Measurements from ENCODE around the gene NTN5. TPM values are rescaled to one million over a fixed set of nuclear protein-coding genes. Genes with fewer than 3 reads are reported as not detected.

NTN5 gene
- total RNA-seq, 1 experiment from 2014 or later: not detected

DNA sequence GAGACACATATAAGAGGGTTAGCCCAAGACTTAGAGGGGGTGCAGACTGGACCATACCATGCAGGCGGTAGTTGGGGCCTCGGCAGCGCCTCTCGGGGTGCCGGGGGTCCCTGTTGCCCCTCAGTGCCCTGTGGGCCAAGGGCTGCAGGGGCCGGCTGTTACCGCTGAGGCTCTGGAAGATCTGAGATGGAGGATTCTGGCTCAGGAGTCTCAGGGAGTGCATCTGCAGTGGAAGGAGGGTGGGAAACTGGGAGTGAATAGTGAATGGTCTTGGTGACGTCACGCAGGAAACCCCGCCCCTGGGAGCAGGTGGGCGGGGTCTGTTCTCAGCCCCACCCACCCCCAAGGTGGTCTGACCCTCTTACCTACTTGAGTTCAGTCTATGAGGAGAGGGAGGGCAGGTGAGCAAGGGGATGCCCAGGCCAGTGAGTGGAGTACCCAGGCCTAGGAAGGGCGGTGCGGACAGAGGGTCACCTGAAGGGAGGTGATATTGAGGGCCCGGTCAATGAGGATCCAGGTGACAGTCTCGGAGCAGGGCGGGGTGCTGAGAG is 33.9 kb downstream of the NTN5 start:
- H3K9me3 Mint-ChIP-seq (ENCODE audit: unreplicated experiment): no peaks in the 10 kb centered on the region
- BruUV-seq (replicated peaks): no TSS peak
- DNase-seq (ENCODE audit: unreplicated experiment): no peak
- ChIA-PET CTCF (no interaction called here), POLR2A (interaction anchor here (0.6 kb wide), 1 partner anchor 169 kb away, joined by 4 read pairs; no protein-coding TSS in a partner anchor)
- H3K4me3 Mint-ChIP-seq (ENCODE audit: unreplicated experiment): no peak overlapping the region
- intact Hi-C loops (cut with micrococcal nuclease): no loop called here
- H3K27ac Mint-ChIP-seq (ENCODE audit: low read depth, unreplicated experiment): peak overlapping the region; percentile 99
- TF ChIP-seq, protein P1, sequence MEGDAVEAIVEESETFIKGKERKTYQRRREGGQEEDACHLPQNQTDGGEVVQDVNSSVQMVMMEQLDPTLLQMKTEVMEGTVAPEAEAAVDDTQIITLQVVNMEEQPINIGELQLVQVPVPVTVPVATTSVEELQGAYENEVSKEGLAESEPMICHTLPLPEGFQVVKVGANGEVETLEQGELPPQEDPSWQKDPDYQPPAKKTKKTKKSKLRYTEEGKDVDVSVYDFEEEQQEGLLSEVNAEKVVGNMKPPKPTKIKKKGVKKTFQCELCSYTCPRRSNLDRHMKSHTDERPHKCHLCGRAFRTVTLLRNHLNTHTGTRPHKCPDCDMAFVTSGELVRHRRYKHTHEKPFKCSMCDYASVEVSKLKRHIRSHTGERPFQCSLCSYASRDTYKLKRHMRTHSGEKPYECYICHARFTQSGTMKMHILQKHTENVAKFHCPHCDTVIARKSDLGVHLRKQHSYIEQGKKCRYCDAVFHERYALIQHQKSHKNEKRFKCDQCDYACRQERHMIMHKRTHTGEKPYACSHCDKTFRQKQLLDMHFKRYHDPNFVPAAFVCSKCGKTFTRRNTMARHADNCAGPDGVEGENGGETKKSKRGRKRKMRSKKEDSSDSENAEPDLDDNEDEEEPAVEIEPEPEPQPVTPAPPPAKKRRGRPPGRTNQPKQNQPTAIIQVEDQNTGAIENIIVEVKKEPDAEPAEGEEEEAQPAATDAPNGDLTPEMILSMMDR (IDR thresholded peaks at IDR 0.05; ENCODE audit: unreplicated experiment): no peak
- peaks cover 10% of the 10 kb centered on the region for H3K27me3 Mint-ChIP-seq (ENCODE audit: insufficient read depth, unreplicated experiment)
- peaks cover 15% of the 10 kb centered on the region for H3K4me1 Mint-ChIP-seq (ENCODE audit: insufficient read depth, unreplicated experiment)
- H3K36me3 Mint-ChIP-seq (ENCODE audit: insufficient read depth, unreplicated experiment): peaks cover 7% of the 10 kb centered on the region

DNA sequence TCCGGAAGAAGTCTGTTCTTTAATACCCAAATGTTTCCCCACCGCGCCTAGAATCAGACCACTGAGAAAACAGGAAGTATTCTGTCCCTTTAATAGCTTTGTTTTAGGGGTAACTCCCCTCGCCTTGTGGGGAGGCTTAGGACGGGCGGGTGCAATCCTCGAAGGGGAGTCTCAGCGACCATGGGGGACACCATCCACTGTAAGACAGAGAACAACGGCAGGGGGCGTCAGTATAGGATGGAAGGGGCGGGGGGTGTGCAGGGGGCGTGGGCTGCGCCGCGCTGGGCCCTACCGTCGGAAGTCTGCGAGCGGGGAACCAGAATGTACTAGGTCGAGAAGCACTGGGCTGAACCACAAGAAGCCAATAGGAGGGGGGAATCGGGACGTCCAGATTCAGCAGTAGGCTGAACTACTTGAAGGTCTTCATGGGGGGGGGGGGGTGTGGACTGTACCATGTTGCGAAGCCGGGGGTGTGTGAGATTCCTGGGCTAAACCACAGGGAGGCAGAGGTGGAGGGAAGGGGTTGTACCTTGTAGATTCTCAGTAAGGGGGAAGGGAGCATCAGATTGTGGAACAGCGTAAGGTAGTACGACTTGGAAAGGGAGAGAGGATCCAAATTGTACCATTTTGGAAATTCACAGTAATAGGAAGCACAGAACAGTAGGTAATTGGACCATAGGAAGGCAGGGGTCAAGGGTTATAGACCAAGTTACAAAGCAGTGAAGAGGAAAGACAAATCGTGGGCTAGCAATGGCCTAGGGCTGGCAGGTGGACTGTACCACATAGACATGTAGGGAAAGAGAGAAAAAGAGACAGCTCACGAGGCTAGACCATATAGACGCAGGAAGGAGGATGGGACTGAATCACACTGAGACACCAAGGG is 34.6 kb downstream of the NTN5 start:
- TF ChIP-seq, protein P1 (IDR thresholded peaks at IDR 0.05; ENCODE audit: unreplicated experiment): no peak
- Mint-ChIP-seq H3K9me3 (ENCODE audit: unreplicated experiment) (no peaks in the 10 kb centered on the region), H3K4me3 (ENCODE audit: unreplicated experiment) (peak overlapping the region; percentile 91), H3K36me3 (ENCODE audit: insufficient read depth, unreplicated experiment) (peaks cover 7% of the 10 kb centered on the region), H3K4me1 (ENCODE audit: insufficient read depth, unreplicated experiment) (peaks cover 18% of the 10 kb centered on the region), H3K27me3 (ENCODE audit: insufficient read depth, unreplicated experiment) (peaks cover 6% of the 10 kb centered on the region), H3K27ac (ENCODE audit: low read depth, unreplicated experiment) (peak overlapping the region; percentile 99)
- DNase-seq (ENCODE audit: unreplicated experiment): peak; percentile 92
- no TSS peak for BruUV-seq (replicated peaks)
- intact Hi-C loops (cut with micrococcal nuclease): no loop called here
- CTCF ChIA-PET: no interaction called here
- POLR2A ChIA-PET: interaction anchor here (0.5 to 2.7 kb wide), 9 partner anchors 8 to 355 kb away, joined by 3 to 37 read pairs (median 4); partner anchors contain the start of genes CA11, GYS1, RPL18 and RUVBL2

DNA sequence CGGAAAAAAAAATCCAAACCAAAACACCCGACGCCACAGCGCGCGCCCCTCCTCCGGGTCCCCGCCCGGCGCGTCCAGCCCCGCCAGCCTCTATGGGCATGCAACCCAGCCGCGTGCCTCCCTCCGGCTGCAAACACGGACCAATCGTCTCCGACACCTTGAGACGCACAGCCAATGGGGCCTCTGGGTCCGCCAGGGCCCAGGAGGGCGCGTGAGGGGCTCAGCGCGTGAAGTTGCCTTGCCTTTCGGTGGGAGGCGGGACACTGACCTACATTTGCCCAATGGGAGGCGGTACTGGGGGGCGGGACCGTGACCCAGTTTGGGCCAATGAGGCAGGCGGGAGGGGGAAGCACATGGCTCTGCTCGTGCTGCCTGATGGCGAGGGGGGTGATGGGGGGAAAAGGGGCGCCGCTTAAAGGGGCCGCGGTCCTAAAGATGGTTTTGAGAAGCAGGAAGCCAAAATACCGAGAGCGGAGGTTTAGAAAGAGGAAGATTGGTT is 35.3 kb downstream of the NTN5 start:
- Mint-ChIP-seq H3K9me3 (ENCODE audit: unreplicated experiment) (no peaks in the 10 kb centered on the region), H3K27me3 (ENCODE audit: insufficient read depth, unreplicated experiment) (no peaks in the 10 kb centered on the region), H3K4me1 (ENCODE audit: insufficient read depth, unreplicated experiment) (peaks cover 23% of the 10 kb centered on the region), H3K36me3 (ENCODE audit: insufficient read depth, unreplicated experiment) (peaks cover 7% of the 10 kb centered on the region), H3K4me3 (ENCODE audit: unreplicated experiment) (peak overlapping the region; percentile 91), H3K27ac (ENCODE audit: low read depth, unreplicated experiment) (peak overlapping the region; percentile 99)
- ChIA-PET POLR2A (interaction anchor here (0.6 to 2.7 kb wide), 9 partner anchors 9 to 356 kb away, joined by 3 to 37 read pairs (median 4); partner anchors contain the start of genes CA11, GYS1, RPL18 and RUVBL2), CTCF (no interaction called here)
- peak; percentile 99 for DNase-seq (ENCODE audit: unreplicated experiment)
- TF ChIP-seq, protein P1 (IDR thresholded peaks at IDR 0.05; ENCODE audit: unreplicated experiment): no peak
- intact Hi-C loops (cut with micrococcal nuclease): no loop called here
- BruUV-seq (replicated peaks): no TSS peak

DNA sequence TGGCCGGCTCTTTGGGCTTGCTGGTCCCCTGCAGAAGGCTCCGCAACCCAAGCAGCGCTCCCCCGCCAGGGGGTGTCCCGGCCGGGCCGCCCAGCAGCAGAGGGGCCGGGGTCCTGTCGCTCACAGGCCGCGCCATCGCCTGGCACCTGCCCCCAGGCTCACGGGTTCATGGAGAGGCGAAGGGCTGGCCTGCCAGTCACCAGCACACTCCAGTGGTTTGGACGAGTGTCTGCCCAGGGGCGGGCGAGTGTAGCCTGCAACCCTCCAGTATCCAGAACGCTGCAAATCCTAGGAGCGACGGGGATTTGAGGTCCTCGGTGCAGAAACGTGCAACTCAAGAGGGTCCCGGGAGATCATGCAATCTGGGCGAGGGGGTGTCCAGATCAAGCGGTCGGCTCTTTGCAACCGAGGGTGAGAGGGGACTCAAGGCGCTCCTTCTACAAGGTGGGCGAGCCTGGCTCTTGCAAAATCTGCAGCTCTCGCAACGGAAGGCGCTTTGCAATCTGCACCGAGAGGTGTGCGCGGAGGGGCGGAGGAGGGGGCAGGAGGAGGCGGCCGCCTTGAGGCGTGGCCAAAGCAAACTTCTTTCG is 35.9 kb downstream of the NTN5 start, which contains the start of gene DBP:
TSS of gene DBP (minus strand) at position 521 of the 590 bp plus-strand sequence. CDS start at position 136, 385 bp downstream.
- peaks cover 7% of the 10 kb centered on the region for H3K36me3 Mint-ChIP-seq (ENCODE audit: insufficient read depth, unreplicated experiment)
- no peak for DNase-seq (ENCODE audit: unreplicated experiment)
- no peaks in the 10 kb centered on the region for H3K27me3 Mint-ChIP-seq (ENCODE audit: insufficient read depth, unreplicated experiment)
- peaks cover 26% of the 10 kb centered on the region for H3K4me1 Mint-ChIP-seq (ENCODE audit: insufficient read depth, unreplicated experiment)
- peak within 1 kb of the TSS; percentile 91 for H3K4me3 Mint-ChIP-seq (ENCODE audit: unreplicated experiment)
- POLR2A ChIA-PET: interaction anchor here (0.8 to 2.7 kb wide), 5 partner anchors 9 to 357 kb away, joined by 3 to 37 read pairs (median 6); partner anchors contain the start of genes CA11, GYS1, RPL18 and RUVBL2
- TF ChIP-seq, protein P1 (IDR thresholded peaks at IDR 0.05; ENCODE audit: unreplicated experiment): no peak
- no peaks in the 10 kb centered on the region for H3K9me3 Mint-ChIP-seq (ENCODE audit: unreplicated experiment)
- peak within 1 kb of the TSS; percentile 99 for H3K27ac Mint-ChIP-seq (ENCODE audit: low read depth, unreplicated experiment)
- CTCF ChIA-PET: no interaction called here
- intact Hi-C loops (cut with micrococcal nuclease): no loop called here
- no TSS peak for BruUV-seq (replicated peaks)
